GM19025 (cell line): Measurements from ENCODE around the gene PSMA7.

Source experiments
- ATAC-seq: cut with Tn5 transposase; IDR thresholded peaks from one replicate; pipeline ENCODE4 v1.9.1; 2021; ENCODE audit warnings: mild to moderate bottlenecking, low read depth, moderate library complexity; ENCODE audit not compliant: unreplicated experiment

The PSMA7 gene

GRCh38 chr20:62141043-62141396 is 2.2 kb downstream of the PSMA7 start:
- ATAC-seq = no peak

DNA sequence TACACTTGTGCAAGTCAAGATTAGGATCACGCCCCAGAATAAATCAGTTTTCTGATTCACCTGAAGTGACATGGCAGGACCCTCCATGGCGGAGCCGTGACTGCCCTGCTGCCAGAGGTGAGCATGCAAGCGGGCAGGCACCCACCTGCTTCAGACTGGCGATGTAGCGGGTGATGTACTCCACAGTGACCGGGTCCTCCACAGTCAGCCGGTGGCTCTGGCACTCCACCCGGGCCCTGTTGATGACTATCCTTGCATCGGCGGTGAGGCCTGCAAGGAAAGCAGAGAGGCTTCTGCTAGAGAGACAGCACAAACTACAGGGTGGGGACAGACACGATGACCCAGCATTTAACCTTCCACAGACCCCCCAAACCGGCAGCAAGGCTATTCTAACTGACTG is 3.6 kb downstream of the PSMA7 start:
- no peak for ATAC-seq

- no peak for ATAC-seq
Observed at GRCh38 chr20:62138912-62139311, 4.3 kb downstream of the PSMA7 start.

DNA sequence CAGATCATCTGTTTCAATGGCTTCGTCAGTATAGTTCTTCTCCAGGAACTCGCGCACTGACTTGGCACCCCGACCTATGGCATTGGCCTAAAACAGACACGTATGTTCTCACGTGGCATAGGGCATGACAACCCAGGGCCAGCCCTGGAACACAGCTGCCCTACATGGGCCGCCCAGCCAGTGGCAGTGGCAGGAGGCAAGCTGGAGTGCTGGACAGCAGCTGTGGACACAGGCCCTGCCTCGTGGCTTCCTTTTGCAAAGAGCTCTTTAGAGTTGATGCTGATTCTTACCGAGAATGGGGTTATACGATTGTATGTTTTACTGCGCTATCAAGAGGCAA is 5.0 kb downstream of the PSMA7 start:
- no peak for ATAC-seq

DNA sequence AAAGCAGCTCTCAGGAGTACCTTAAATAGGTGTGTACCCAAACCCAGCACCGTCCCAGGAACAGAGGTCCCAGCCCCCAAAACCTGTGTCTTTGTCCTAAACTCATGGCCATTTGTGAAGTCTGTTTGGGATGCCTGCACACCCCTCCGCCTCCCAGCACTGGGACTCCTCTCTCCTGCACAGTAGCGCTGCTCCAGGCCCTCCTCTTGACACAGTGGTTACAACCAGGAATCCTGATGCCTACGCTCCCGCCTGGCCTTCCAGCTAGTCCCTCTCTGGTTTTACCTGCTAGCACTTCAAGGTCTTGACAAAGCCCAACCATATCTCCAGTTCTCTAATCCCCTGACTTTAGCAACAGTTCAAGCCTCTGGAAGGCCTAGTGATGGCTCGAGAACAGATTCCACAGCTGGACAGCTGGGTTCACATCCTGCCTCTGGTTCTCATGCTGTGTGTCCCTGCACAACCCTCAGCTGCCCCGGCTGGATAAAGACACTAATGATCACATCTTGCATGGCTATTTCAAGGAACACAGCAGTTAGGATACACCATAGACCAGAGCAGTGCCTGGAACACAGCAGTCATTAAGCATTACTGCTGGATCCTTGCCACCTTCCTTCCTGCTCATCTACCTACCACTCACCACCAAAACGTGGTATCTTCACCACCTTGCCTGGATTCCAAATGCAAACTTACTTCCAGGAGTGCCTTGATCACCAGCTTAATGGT is 5.6 kb downstream of the PSMA7 start:
- no peak for ATAC-seq

DNA sequence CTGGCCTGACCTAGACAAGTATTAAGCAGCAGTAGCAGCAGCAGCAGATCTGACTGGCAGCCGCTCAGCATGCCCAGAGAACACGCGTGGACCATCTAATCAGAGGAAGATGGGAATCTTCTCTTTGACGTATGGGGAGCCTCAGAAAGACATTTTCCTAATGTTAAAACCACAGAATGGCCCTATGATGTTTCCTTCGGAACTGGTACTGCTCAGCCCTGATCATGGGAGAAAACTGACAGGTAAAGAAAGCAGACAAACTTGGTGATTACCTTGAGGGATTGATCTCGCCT is 6.2 kb downstream of the PSMA7 start:
- no peak for ATAC-seq

- ATAC-seq = no peak
Observed at GRCh38 chr20:62136283-62137091, 6.7 kb downstream of the PSMA7 start.

DNA sequence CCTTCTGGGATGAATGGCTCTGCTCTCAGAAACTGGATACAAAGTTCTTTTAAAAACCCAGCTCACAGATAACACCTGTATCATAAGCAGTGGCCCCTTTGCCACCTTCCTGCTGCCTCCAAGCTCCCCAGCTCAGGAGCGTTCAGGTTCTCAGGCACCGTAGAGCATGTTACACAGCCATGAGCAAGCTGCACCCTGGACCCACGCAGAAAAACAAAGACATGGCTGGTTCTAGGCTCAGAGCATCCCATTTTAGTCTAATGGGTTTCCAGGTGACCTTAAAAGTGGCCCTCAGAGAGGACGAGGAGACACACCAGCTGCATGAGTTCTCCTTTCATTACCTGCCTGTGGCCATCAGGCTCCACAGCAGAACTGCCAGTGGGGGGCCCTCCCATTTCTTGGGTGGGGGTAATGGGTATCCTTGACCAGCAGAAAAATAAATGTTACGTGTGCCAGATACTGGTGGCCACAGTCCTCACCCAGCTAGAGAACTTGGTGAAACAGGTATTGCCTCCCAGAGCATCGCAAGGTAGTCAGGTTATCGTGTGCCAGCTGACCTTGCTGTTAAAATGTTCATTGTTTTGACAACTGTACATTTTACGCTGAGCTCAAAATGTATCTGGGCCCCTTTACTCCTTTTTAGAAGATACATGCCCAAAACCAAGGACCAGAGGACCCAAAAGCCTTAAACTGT is 7.5 kb downstream of the PSMA7 start:
- no peak for ATAC-seq

DNA sequence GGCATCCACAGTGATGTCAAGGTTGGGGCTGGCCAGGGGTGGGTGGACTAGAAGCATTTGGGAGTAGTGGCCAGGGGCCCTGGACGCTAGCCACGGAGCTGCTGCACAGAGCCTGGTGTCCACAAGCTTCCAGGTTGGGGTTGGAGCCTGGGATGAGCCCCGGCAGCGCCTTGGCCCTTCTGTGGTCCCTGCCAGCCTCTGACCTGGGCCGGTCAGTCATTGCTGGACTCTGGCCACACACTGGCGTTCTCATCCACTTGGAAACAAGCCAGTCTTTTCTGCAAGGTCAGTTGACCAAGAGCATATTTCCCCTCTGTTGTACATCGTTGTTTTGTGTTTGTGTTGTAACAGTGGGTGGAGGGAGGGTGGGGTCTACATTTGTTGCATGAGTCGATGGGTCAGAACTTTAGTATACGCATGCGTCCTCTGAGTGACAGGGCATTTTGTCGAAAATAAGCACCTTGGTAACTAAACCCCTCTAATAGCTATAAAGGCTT is 8.4 kb downstream of the PSMA7 start:
- ATAC-seq = no peak

GRCh38 chr20:62133864-62134263 is 9.3 kb downstream of the PSMA7 start:
- no peak for ATAC-seq

DNA sequence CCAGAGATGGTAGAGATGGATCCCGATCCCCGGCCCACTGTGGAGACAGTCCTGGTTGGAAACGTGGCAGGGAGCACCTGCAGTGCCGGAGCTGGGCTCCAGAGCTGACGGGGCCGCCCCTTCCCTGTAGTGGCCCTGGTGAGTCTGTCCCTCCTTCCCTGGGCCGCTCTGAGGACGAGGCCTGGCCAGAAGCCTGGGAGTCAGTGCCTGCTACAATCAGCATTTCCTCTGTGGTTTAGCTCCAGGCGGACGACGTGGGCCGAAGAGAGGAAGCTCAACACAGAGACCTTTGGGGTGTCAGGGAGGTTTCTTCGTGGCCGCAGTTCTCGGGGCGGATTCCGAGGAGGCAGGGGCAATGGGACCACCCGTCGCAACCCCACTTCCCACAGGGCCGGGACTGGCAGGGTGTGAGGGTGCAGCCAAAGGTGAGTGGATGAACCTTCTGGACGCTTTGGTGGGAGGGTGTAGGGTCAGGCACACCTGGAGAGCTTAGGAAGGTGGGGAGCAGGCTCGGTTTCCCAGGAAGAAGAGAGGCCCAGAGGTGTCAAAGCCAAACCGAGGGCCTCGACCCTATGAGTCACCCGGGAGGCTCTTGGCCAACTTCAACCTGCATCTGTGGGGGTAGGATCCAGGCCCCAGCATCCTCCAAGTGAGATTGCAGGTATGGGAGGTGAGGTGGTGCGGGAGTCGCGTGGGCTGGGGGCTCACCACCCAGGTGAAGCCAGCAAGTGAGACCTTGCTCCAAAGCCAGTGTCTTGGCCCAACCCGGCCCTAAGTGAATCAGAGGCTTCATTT is 9.9 kb downstream of the PSMA7 start:
- ATAC-seq = no peak

DNA sequence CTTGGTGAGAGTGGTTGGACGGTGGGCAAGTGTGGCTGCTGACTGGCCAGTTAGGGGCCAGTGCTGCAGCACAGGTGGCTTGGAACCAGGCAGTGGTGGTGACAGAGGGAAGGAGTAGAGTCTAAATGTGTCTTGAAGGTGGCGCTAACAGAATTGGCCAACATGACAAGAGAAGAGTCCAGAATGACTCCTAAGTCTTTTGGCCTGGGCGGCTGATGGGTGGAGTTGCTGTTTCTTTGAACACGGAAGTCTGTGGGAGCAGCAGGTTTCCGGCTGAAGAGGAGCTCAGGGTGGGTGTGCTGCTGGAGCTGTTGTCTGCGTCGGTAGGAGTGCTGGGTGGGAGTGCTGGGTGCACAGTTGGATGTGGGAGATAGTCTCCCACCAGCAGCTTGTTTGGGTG is 10.8 kb downstream of the PSMA7 start:
- ATAC-seq = no peak

GRCh38 chr20:62131560-62132320 is 11.5 kb downstream of the PSMA7 start:
- ATAC-seq = no peak

DNA sequence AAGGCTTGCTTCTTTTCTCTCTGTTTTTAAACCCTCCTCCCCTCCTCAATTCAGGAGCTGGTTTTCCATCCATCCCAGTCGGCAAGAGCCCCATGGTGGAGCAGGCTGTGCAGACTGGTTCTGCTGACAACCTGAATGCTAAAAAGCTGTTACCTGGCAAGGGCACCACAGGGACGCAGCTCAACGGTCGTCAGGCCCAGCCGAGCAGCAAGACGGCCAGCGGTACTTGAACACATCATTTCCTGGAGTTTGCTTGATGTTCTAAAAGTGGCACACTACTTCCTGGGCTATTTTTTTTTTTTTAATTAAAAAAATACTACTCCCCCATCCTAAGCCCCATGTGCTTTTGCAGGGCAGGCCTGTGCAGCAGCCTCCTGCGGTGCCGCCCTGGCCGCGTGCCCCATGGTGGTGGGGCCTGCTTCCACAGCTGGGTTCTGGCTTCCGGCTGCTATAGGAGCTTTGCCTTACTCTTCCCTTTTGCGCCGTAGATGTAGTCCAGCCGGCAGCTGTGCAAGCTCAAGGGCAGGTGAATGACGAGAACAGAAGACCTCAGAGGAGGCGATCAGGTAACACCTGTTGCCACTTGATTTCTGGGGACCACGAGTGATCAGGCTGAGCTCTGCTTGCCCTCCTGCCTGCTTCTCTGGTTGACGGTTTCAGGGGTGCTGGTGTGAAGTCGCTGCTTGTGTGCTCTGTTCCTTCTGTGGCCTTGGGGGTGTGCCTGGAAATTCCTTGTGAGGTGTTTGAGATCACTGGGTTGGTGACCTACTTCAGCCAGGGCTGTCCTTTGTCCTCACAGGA is 13.3 kb downstream of the PSMA7 start:
- no peak for ATAC-seq

DNA sequence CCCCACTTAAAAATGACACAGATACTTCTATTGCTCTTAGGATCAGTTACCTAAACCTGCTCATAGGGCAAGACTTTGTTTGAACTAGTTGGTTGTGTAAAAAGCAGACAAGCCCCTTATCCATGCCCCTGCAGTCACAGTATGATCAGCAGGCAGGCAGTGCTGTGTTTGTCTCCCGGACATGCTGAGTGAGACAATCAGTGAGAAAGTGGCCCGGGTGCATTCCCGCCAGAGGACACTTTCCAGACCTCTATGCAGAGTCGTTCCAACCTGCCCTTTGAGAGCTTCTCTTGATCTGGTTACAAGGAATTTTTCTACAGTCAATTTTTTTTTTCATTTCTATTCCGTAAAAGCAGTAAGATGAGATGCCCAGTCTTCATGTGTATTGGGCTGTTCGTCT is 14.7 kb downstream of the PSMA7 start:
- ATAC-seq = no peak

DNA sequence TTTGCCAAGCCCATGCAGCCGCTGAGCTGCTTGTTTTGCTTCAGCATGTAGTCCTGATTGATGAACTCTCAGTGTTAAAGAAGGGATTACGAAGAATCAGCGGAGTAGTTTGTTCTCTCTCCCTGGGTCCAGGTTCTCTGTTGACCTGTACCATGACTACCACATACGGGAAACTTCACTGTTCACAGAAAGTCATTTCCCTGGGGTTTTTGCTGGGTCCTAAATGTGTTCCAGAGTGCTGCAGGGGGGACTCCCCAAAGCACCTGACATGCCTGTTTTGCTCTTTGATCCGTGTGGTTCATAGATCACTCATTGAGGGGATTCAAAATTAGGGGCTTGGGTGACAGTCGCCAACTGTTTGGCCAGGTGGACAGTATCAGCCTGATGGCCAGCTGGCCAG is 15.4 kb downstream of the PSMA7 start:
- ATAC-seq = no peak

DNA sequence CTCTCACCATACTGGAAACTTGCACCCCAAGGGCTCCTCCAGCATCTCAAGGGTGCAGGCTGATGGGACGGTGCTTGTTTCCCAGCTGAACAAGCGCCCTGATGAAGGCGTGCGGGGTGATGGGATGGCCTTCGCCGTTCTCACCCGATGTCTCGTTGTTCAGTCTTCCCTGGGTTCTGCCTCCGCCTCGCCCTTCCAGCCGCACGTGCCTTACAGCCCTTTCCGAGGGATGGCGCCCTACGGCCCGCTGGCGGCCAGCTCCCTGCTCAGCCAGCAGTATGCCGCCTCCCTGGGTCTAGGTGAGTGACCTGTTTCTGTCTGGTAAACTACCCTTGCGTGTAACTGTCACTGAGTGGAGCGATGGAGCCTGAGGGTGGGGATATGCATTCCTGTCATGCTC is 17.1 kb downstream of the PSMA7 start:
- no peak for ATAC-seq

DNA sequence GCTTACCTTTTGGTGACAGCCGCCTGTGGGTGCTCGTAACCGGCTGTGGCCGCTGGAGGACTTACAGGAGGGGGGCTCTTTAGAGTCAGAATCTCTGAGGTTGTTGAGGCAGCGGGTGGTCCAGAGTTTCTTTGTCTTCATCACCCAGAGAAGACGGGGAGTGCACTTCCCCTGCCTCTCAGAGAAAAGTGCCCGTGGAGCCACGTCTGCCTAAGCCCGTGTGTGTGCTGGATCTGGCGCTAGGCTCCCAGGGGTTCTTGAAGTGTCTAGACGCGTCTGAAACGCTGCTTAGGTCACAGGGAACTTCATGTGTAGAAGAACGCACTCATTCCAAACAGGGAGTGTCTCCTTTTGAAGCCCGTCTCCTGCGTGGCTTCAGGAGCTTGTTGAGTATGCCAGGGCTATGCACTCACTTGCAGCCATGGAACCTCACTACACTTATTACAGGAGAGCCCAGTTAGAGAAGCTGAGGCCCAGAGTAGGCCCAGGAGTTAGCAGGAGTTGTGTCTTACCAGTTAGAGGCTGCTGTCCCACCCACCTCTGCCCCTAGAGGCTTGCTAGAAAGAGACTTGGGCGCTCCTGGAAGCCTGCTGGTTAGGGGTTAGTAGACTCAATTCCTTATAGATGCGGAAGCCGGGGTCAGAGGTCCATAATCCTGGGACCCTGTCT is 19.6 kb downstream of the PSMA7 start:
- no peak for ATAC-seq
